ENCODE results near the gene CRY2.

- TF ChIP-seq, protein P1, sequence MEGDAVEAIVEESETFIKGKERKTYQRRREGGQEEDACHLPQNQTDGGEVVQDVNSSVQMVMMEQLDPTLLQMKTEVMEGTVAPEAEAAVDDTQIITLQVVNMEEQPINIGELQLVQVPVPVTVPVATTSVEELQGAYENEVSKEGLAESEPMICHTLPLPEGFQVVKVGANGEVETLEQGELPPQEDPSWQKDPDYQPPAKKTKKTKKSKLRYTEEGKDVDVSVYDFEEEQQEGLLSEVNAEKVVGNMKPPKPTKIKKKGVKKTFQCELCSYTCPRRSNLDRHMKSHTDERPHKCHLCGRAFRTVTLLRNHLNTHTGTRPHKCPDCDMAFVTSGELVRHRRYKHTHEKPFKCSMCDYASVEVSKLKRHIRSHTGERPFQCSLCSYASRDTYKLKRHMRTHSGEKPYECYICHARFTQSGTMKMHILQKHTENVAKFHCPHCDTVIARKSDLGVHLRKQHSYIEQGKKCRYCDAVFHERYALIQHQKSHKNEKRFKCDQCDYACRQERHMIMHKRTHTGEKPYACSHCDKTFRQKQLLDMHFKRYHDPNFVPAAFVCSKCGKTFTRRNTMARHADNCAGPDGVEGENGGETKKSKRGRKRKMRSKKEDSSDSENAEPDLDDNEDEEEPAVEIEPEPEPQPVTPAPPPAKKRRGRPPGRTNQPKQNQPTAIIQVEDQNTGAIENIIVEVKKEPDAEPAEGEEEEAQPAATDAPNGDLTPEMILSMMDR (IDR thresholded peaks at IDR 0.05) = no peak
- TF ChIP-seq POLR2A (IDR thresholded peaks at IDR 0.05) = no peak
These were observed 10.7 kb downstream of the CRY2 start for GRCh38 chr11:45857961-45858474.

All from esophagus squamous epithelium (tissue), 4 donors.